Glomerular endothelial cell (primary cell): Measurements from ENCODE around the gene RACGAP1. TPM values are rescaled to one million over a fixed set of nuclear protein-coding genes. Genes with fewer than 3 reads are reported as not detected.
"Not testable (repeated sequence)": the region's sequence is repeated elsewhere in the genome, so short reads cannot be mapped to it uniquely, and the experiment has no call there.

Source experiments
- DNase-seq: peaks from one replicate; pipeline ENCODE4 v3.0.0-alpha.2; 2011; ENCODE audit warnings: low read depth, low spot score; ENCODE audit errors: extremely low read depth
- total RNA-seq: library from RNA; depleted of rRNA; stranded (reverse); fragments of >200 nt; gene quantifications from 2 replicates; pipeline ENCODE4 v1.2.3, GENCODE V29; 2015

The RACGAP1 gene
- total RNA-seq, 1 donor from 2014 or later: 15.7 TPM

- not testable (repeated sequence) for DNase-seq
Measured at GRCh38 chr12:49989400-49989799, 35.9 kb downstream of the RACGAP1 start.

- DNase-seq: no peak
Measured at GRCh38 chr12:49987625-49988303, 37.5 kb downstream of the RACGAP1 start.

DNA sequence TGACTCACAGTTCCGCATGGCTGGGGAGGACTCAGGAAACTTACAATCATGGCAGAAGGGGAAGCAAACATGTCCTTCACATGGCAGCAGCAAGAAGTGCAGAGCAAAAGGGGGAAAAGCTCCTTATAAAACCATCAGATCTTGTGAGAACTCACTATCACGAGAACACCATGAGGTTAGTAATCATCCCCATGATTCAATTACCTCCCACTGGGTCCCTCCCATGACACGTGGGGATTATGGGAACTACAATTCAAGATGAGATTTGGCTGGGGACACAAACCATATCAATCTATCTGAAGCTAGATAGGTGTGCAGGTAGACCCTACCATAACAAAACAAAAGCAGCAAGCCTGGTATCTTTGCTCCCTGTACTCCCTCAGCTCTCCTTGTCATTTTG lies 38.8 kb downstream of the RACGAP1 start:
- not testable (repeated sequence) for DNase-seq

DNA sequence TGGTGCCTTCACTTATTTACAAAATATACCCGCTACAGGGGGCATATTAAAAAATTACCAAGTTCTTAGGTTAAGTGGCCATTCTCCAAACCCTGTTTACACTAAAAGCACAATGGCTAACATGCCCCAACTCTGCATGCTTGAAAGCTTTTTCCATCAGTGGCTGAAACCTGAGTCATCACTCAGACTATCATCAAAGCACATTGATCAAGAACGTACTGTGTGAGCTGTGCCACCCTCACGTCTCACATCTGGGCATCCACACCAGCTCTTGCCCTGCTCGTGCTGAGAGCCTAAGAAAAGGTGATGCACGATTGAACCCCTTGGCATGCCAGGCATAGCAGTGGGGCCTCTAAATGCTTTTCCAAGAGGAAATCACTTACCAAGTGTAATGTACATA lies 39.3 kb downstream of the RACGAP1 start:
- no peak for DNase-seq

- no peak for DNase-seq
Measured at GRCh38 chr12:49984476-49985359, 40.6 kb downstream of the RACGAP1 start.

GRCh38 chr12:49983892-49984291 lies 41.4 kb downstream of the RACGAP1 start:
- no peak for DNase-seq

- no peak for DNase-seq
Measured at GRCh38 chr12:49982246-49983087, 42.8 kb downstream of the RACGAP1 start.

GRCh38 chr12:49980501-49981349 lies 44.6 kb downstream of the RACGAP1 start:
- DNase-seq: no peak

DNA sequence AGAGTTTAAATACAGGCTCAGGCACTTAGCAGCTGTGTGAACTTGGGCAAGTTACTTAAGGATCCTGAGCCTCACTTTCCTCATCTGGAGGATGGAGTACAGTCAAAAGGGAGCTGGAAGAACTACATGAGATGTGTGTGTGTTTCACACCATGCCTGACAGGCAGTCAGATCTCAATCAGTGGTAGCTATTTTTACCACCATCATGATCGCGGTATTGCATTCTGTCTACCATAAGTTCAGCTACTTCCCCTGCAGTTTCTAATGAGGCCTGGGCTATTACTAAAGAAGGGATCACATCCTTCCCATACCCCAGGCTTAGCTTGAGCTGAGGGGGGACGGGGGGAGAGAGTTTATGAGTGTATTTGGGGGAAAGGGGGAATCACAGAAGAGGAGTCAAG lies 45.5 kb downstream of the RACGAP1 start:
- DNase-seq: no peak

GRCh38 chr12:49979016-49979586 lies 46.2 kb downstream of the RACGAP1 start:
- DNase-seq: no peak

DNA sequence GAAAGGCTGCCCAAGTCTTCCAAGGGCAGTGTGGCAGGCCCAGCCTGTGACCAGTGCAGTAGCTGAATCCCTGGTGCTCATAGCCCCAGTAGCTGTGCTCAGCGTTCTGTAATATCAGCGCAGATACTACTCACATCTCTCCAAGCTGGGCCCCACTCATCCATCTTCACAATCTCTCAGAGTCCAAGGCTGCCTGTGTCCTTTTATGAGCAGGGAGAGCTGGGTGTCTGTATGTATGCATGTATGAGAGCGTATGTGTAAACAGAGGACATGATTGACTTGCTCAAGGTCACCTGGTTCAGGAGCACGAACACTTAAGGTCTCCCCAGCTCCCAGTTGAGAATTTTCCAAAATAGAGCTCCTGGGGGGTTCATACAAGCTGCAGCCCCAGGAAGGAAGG lies 47.2 kb downstream of the RACGAP1 start:
- DNase-seq: no peak

DNA sequence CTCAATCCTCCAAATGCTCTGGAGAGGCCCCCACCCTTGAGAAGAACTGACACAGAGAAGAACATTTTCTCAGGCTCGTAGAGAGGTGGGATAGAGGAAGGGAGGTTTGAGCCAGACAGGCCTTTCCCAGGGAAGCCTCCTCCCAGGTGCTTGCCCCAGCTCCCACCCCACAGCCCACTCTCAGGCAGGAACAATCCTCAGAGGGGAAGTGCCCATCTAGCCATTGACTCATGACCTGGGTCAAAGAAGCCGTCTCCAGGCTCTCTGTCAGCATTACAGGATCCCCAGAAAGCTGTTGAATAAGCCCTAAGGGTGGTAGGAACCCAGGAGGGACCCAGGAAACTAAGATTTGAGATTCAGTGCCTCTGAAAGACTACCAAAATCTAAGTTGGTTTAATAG lies 48.7 kb downstream of the RACGAP1 start:
- DNase-seq: no peak

DNA sequence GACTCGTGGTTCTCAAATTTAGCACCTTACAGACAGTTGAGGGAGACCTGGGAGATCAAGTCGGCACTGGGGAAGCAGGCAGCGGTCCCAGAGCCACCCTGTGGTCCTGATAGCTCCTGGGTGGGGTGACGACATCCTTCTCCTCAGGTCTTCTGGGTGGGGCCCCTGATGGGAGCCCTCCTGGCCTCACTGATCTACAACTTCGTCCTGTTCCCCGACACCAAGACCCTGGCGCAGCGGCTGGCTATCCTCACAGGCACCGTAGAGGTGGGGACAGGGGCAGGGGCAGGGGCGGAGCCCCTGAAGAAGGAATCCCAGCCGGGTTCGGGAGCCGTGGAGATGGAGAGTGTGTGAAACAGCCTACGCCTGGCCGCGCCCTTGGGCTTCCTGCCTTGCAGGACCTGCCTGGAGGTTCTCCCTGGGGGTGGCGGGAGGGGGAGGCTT lies 50.0 kb downstream of the RACGAP1 start:
- DNase-seq: no peak

- no peak for DNase-seq
Measured at GRCh38 chr12:49974677-49975317, 50.5 kb downstream of the RACGAP1 start.

DNA sequence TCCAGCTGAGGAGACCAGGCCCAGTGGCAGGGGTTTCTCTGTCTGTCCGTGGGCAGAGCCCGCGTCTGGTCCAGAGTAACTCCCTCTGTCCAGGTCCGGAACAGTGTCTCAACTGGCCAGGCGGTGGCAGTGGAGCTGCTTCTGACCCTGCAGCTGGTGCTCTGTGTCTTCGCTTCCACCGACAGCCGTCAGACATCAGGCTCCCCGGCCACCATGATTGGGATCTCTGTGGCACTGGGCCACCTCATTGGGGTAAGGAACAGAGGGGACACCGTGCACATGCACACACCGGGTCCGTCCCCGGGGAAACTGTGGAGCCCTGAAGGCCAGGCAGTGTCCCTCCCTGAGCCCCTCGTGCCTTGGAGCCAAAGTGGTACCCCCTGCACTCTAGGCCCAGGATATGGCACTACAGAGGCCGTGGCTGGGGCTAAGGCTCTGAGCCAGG lies 51.0 kb downstream of the RACGAP1 start:
- DNase-seq: no peak

DNA sequence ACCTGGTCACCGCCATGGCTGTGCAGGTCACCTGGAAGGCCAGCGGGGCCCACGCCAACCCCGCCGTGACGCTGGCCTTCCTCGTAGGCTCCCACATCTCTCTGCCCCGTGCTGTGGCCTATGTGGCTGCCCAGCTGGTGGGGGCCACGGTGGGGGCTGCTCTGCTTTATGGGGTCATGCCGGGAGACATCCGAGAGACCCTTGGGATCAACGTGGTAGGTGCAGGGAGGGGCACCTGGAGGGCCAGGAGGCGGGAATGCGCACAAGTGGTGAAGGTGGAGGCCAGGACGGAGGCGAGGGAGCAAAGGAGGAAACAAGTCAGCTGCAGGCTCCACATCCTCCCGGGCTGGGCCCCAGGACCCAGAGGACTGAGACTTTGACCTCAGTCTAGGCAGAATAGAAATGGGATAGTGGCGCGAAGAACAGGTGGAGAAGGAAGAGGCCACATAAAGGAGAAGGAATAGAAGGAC lies 51.9 kb downstream of the RACGAP1 start:
- DNase-seq: no peak

- no peak for DNase-seq
Measured at GRCh38 chr12:49972641-49973360, 52.5 kb downstream of the RACGAP1 start, which contains the start of gene AQP6. TSS of gene AQP6 (plus strand) at chr12:49972947. CDS start at chr12:49973174, 227 bp downstream.

- DNase-seq: no peak
Measured at GRCh38 chr12:49972129-49972528, 53.2 kb downstream of the RACGAP1 start.
